Stimulated activated CD4-positive, alpha-beta T cell treated with anti-CD3 and anti-CD28 coated beads, Interleukin-2, amount 100 ng/mL, for 48 hours (primary cell): ENCODE measurements around the gene CCDC57.
"Not testable (repeated sequence)": the region's sequence is repeated elsewhere in the genome, so short reads cannot be mapped to it uniquely, and the experiment has no call there.

Source experiments
- DNase-seq, 2 donors: peaks; one replicate each; pipeline ENCODE4 v3.0.0-alpha.2; 2020

Gene CCDC57

GRCh38 chr17:82200743-82201497 lies 11.7 kb downstream of the CCDC57 start:
- DNase-seq: peak in 1 of 2 donors; percentile 36

DNA sequence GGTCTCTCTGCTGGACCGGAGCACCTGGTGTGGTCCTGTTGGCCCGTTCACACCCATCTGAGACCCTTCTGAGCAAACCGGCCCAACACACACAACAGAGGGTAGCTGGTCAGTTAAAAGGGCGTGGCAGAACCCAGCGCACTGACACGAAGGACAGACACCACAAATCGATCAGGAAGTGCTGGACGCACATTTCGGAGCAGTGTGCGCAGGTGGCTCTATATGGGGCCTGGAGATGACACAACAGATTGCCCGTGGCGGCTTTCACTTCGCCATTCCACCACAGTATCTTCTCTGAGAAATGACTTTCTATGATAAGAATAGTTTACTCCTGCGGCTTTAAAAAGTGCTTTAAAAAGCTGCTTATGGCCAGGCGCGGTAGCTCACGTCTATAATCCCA lies 12.5 kb downstream of the CCDC57 start:
- no peak for DNase-seq

GRCh38 chr17:82199496-82199895 lies 13.1 kb downstream of the CCDC57 start:
- no peak for DNase-seq

DNA sequence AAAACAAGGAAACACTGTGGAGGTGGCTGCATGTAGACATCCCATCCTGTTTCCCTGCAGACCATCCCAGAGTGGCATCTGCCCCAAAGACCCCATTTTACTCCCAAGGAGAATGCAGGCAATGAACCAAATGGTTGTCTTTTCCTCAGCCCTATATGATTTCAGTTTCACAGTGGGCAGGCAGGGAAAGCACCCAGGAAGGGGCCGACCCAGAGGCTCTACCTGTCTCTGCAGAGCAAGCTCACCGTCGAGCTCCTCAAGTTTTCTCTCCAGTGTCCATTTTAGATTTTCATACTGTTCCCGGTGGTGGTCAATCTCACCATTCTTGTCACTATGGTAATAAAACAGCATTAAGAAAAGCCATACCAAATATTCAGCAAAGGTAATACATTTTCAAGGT lies 14.6 kb downstream of the CCDC57 start:
- no peak for DNase-seq

DNA sequence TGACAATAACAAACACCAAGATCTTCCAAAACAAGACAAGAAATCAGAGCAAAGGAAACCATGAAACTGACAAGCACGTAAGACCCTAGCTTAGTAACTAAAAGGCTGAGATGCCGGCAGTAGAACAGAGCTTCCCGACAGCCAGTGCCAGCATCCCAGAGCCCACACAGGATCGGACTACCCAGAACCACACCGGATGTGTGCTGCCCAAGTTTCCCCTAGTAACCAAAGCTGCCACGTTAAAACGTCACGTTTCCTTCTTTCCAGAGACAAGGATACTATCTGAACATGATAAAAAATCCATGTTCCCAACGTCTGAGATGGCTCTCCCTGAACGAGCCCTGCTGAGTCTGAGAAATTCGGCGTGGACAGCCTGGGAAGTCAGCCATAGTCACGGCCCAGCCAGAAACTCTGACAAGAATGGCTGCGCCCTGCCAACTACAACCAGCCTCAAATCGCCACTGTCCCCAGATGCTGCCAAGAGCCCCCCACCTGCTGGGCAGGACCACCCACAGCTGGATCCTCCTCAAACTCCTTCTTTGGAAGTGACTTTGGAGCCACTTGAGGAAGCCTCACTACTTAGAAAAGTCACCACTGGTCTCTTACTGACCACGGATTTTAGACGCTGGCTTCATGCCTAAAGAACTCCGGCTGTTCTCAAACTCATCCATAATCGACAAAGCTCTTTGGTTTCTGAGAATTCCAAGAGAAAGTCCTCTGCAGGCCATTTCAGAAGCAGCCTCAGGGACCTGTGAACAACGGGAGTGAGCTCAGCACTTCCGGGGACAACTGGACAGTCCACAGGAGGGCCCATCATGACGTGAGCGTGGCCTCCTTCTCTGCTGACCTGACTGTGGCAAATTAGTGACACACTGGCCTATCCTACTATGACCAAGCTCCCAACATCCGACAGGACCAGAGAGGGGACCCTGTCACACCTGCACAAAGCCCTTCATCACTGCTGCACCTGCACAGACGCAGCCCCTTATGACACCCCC lies 16.7 kb downstream of the CCDC57 start:
- no peak for DNase-seq

DNA sequence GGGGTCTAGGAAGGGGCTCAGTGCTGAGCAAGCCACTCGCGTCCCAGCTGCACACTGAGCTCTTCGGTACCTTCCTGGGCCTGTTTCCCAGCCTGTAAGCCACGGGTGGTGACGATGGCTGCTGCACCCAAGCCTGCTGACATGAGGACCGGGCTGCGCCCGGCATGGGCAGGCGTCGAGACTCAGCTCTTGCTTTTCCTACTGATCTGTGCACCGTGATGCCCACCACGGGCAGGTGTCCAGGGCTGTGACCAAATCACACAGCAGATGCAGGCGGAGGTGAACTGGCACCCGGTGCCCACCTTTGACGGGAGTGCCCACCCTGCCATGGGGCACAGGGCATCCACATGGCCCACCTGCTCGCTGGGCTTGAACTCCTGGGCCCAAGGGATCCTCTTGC lies 17.9 kb downstream of the CCDC57 start:
- no peak for DNase-seq

DNA sequence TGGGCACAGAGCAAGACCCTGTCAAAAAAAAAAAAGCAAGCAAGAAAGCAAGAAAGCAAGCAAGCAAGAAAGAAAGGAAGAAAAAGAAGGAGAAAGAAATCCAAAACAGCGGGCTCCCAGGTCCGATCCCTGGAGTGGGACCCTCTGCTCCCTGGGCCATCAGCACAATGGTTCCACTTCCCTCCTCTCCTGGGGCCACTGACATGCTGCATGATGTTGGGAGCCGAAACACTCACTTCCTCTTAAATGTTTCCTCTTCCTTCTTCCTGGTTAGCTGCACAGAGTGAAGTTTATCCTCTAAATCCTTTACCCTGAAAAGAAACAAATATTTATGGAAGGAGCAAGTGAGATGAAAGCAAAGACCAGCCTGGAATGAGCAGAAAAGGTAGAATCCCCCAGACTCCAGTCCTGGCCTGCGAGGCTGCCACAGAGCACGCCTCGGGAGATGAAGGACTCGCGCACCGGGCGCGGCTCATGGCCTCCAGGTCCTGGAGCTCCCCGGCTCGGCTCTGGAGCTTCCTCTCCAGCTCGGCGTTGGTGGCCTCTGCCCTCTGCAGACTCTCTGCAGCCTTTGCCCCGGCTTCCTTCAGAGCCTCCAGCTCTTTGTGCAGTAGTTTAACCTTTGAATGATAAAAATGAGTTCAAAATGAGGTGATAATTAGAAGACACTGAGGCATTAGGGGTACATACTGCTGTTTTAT lies 19.0 kb downstream of the CCDC57 start:
- no peak for DNase-seq

DNA sequence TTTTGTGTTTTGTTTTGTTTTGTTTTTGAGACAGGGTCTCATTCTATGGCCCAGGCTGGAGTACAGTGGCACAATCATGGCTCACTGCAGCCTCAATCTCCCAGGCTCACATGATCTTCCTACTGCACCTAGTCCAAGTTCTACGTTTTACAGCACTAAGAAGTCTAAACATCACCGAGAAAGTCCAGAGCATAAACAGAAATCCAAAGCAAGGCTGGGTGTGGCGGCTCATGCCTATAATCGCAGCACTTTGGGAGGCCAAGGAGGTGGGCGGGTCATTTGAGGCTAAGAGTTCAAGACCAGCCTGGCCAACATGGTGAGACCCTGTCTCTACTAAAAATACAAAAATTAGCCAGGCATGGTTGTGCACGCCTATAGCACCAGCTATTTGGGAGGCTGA lies 19.6 kb downstream of the CCDC57 start:
- not testable (repeated sequence) for DNase-seq

GRCh38 chr17:82188001-82188961 lies 24.4 kb downstream of the CCDC57 start:
- DNase-seq: no peak

DNA sequence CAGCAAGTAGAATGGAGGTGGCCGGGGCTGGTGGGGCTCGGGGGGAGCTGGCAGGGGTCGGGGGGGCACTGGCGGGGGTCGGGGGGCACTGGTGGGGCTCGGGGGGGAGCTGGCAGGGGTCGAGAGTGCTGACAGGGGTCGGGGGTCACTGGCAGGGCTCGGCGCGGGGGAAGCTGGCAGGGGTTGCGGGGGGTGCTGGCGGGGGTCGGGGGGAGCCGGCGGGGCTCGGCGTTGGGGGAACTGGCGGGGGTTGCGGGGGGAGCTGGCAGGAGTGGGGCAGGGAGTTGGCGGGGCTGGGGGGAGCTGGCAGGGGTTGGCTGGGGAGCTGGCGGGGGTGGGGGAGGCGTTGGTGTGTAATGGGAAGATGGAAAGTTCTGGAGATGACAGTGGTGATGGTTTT lies 25.1 kb downstream of the CCDC57 start:
- DNase-seq: no peak

- no peak for DNase-seq
These were observed 26.4 kb downstream of the CCDC57 start for GRCh38 chr17:82186221-82186620.

GRCh38 chr17:82184761-82185160 lies 27.9 kb downstream of the CCDC57 start:
- no peak for DNase-seq

- no peak for DNase-seq
These were observed 31.7 kb downstream of the CCDC57 start for GRCh38 chr17:82180776-82181528.

DNA sequence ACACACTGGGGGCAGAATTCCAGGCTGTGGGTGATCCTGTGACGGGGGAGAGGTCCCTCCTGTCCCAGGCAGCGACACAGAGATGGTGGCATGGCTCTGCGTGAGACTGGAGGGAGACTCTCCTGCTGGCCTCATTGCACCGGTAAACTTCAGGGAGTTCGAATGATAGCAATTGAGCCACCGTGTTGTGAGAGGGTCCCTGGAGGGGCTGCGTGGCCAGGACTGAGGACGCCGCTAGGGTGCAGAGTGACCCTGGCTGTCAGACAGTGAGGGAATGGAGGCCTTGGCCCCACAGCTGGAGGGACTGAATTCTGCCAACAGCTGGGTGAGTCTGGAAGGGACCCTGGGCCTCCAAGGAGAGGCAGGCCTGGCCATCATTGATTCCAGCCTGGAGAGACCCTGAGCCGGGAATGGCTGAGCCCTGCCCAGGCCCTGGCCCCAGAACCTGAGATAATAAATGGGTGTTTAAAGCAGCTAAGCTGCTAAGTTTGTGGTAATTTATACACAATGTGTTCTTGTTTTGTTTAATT lies 32.6 kb downstream of the CCDC57 start:
- no peak for DNase-seq

DNA sequence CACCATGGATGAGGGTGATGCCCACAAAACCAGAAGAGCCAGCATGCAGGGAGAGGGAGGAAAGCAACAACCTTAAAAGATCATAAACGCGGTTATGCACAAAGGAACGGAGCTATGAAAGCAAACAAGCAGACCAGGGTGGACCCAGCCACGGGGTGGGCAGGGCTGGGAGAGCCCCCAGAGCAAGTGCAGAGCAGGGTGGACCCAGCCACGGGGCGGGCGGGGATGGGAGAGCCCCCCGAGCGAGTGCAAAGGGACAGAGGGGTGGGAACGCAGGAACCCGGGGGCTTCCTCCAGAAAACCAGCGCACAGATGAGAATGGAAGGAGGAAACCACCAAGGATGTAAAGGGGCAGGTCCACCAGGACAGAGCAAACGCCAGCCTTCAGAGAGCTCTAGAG lies 33.2 kb downstream of the CCDC57 start:
- DNase-seq: no peak

- DNase-seq: no peak
These were observed 34.0 kb downstream of the CCDC57 start for GRCh38 chr17:82178499-82179261.

GRCh38 chr17:82177761-82178498 lies 34.7 kb downstream of the CCDC57 start:
- no peak for DNase-seq

DNA sequence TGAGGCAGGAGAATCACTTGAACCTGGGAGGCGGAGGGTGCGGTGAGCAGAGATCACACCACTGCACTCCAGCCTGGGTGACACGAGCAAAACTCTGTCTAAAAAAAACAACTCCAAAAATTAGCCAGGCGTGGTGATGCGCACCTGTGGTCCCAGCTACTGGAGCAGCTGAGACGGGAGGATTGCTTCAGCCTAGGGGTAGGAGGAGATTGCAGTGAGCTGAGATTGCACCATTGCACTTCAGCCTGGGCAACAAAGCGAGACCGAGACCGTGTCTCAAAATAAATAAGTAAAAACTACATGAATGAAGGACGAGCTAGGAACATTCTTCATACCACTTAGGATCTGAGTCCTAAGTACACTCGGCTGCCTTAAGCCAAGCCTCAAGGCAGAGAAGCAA lies 35.4 kb downstream of the CCDC57 start:
- DNase-seq: no peak

GRCh38 chr17:82175951-82176350 lies 36.7 kb downstream of the CCDC57 start:
- no peak for DNase-seq

DNA sequence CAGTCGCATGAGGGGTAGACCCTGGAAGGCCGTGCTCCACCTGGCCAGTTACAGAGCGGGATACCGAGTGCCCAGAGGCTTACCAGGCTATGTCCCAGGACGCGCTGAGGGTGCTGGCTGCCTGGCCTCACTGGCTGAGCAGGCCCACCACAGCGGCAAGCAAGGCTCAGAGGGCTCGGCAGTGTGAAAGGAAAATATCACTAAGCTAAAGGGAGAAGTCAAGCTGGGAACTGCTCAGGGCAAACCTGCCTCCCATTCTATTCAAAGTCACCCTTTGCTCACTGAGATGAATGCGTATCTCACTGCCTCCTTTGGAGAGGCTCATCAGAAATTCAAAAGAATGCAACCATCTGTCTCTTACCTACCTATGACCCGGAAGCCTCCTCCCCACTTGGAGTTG lies 37.4 kb downstream of the CCDC57 start:
- DNase-seq: no peak
